GM12878 (cell line): ENCODE results near the gene PEX11B. TPM values are rescaled to one million over a fixed set of nuclear protein-coding genes. Genes with fewer than 3 reads are reported as not detected.

Experiments
- ATAC-seq: fragments of 200-7000 bp; cut with Tn5 transposase; 3 replicates; pipeline ENCODE4 v1.9.1; 2020; ENCODE audit warnings: mild to moderate bottlenecking, moderate library complexity
- BruUV-seq: library from RNA; stranded (reverse); fragments of 400-500 nt; replicated peaks from 2 replicates; lab custom pipeline; 2021; lab: Mats Ljungman, UMichigan
- CTCF ChIA-PET: fragments of 300-600 bp; sonication (Branson Sonifier 250); formaldehyde crosslinking; extraction: SDS; loops from one replicate; lab custom pipeline; 2021; ENCODE audit warnings: inconsistent platforms; lab: Yijun Ruan, JAX
- POLR2A ChIA-PET: fragments of 350-600 bp; formaldehyde crosslinking; extraction: SDS; loops from one replicate; lab custom pipeline; 2021; ENCODE audit warnings: inconsistent platforms; lab: Charles Lee
- RAD21 ChIA-PET: fragments of 300-600 bp; sonication (Branson Sonifier 250); formaldehyde crosslinking; loops from one replicate; lab custom pipeline; 2023; ENCODE audit warnings: antibody characterized with exemption; ENCODE audit not compliant: unreplicated experiment; lab: Charles Lee
- SMC1A ChIA-PET: fragments of 300-600 bp; sonication (Branson Sonifier 250); formaldehyde crosslinking; loops from one replicate; lab custom pipeline; 2023; ENCODE audit not compliant: unreplicated experiment, uncharacterized antibody; lab: Charles Lee
- DNase-seq: peaks from one replicate; pipeline ENCODE4 v3.0.0-alpha.2; 2011; ENCODE audit warnings: low read depth, low spot score
- FAIRE-seq: peaks from 3 replicates; lab custom pipeline; 2011; peaks lifted over from hg19 to GRCh38; lab: Jason Lieb, UNC
- H2AFZ ChIP-seq: 2 replicates; pipeline ENCODE4 v1.6.0; 2011; ENCODE audit warnings: low read depth, low read length, control low read depth; ENCODE audit not compliant: control insufficient read depth
- H3K27ac ChIP-seq: 2 replicates; pipeline ENCODE4 v1.5.1; 2011; ENCODE audit warnings: control low read depth; ENCODE audit not compliant: control insufficient read depth, insufficient read depth
- H3K27me3 ChIP-seq, 2 experiments: replicated peaks in 1 of 2; 2 replicates each; pipeline versions ENCODE4 v1.6.0 to v1.6.1; 2011; ENCODE audit warnings: low read length in 1 of 2; ENCODE audit not compliant: control insufficient read depth in 2 of 2, insufficient read depth in 2 of 2
- H3K36me3 ChIP-seq, 2 experiments: 2 replicates each; pipeline ENCODE4 v1.5.1; 2011; ENCODE audit warnings: low read length in 1 of 2; ENCODE audit not compliant: control insufficient read depth in 2 of 2, insufficient read depth in 2 of 2
- H3K4me1 ChIP-seq: 2 replicates; pipeline ENCODE4 v1.6.1; 2011; ENCODE audit warnings: mild to moderate bottlenecking, low read length, moderate library complexity, mixed read lengths; ENCODE audit not compliant: control insufficient read depth, insufficient read depth
- H3K4me2 ChIP-seq: 2 replicates; pipeline ENCODE4 v1.6.0; 2011; ENCODE audit warnings: control low read depth; ENCODE audit not compliant: control insufficient read depth, insufficient read depth
- H3K4me3 ChIP-seq: fragments of 200-600 bp; sonication (generic); 2 replicates; pipeline ENCODE4 v1.5.1; 2016
- H3K79me2 ChIP-seq: 2 replicates; pipeline ENCODE4 v1.6.0; 2011; ENCODE audit warnings: low read length; ENCODE audit not compliant: control insufficient read depth, insufficient read depth
- H3K9ac ChIP-seq: 2 replicates; pipeline ENCODE4 v1.8.0; 2011; ENCODE audit warnings: low read length, control low read depth, mixed read lengths; ENCODE audit not compliant: control insufficient read depth, insufficient read depth
- H3K9me3 ChIP-seq: replicated peaks from 3 replicates; pipeline ENCODE4 v1.5.1; 2011; ENCODE audit warnings: mild to moderate bottlenecking, low read length; ENCODE audit not compliant: control insufficient read depth, insufficient read depth
- H4K20me1 ChIP-seq: 2 replicates; pipeline ENCODE4 v1.6.0; 2011; ENCODE audit not compliant: control insufficient read depth, insufficient read depth
- LARP7 ChIP-seq: fragments of 450-650 bp; IDR thresholded peaks from 2 replicates; pipeline ENCODE4 v1.6.1; 2017; ENCODE audit warnings: mild to moderate bottlenecking
- NBN ChIP-seq: fragments of 450-650 bp; IDR thresholded peaks from 2 replicates; pipeline ENCODE4 v1.6.1; 2016
- PML ChIP-seq: IDR thresholded peaks from 2 replicates; pipeline ENCODE4 v1.6.1; 2012; ENCODE audit warnings: low read length, inconsistent platforms
- POLR2AphosphoS2 ChIP-seq: IDR thresholded peaks from 2 replicates; pipeline ENCODE4 v1.6.1; 2011; ENCODE audit warnings: low read depth, mild to moderate bottlenecking, low read length, improper control_type of control experiment, moderate library complexity
- PRDM15 ChIP-seq: fragments of 450-650 bp; formaldehyde crosslinking; IDR thresholded peaks from 2 replicates; pipeline ENCODE4 v1.4.0; 2020; ENCODE audit warnings: mild to moderate bottlenecking, moderate library complexity
- RB1 ChIP-seq: fragments of 450-650 bp; formaldehyde crosslinking; IDR thresholded peaks from 2 replicates; pipeline ENCODE4 v1.6.1; 2017; ENCODE audit warnings: mild to moderate bottlenecking, borderline replicate concordance
- RFX5 ChIP-seq: IDR thresholded peaks from 2 replicates; pipeline ENCODE4 v1.6.1; 2011; ENCODE audit warnings: low read depth, low read length, improper control_type of control experiment
- SREBF1 ChIP-seq: IDR thresholded peaks from 2 replicates; pipeline ENCODE4 v1.6.1; 2012; ENCODE audit warnings: mild to moderate bottlenecking, low read length
- SUZ12 ChIP-seq: fragments of 200-600 bp; sonication (generic); IDR thresholded peaks from one replicate; pipeline ENCODE4 v1.6.1; 2018; ENCODE audit warnings: antibody characterized with exemption, mild to moderate bottlenecking; ENCODE audit not compliant: unreplicated experiment
- WGBS: methylation state at CpG from one replicate; pipeline ENCODE4 v1.1.6; 2016; ENCODE audit warnings: low lambda C conversion rate; ENCODE audit not compliant: insufficient replicate concordance, insufficient coverage; ENCODE audit errors: missing lambda C conversion rate; 5-methylcytosine and 5-hydroxymethylcytosine counted together
- in situ Hi-C: fragments of 300-500 bp; cut with MboI; formaldehyde crosslinking; loops from 9 replicates; pipeline ENCODE4 v1.14.3; 2018; ENCODE audit warnings: mixed read lengths
- intact Hi-C: fragments of 100-400 bp; cut with micrococcal nuclease; formaldehyde crosslinking; loops from one replicate; pipeline ENCODE4 v1.14.2; 2022; ENCODE audit not compliant: unreplicated experiment
- polyA plus RNA-seq, 11 experiments: library from polyadenylated mRNA; depleted of rRNA in 4 of 11; unstranded in 6 of 11; stranded (reverse) in 5 of 11; fragments of >200 nt; fragmentation: Nextera tagmentation in 4 of 11; fragmentation: Illumina TruSeq in 1 of 11; extraction: Ambion mirVana in 4 of 11; extraction: Trizol in 1 of 11; gene quantifications; 1 replicate in 1 of 11; 2 replicates in 10 of 11; pipeline versions ENCODE4 v1.2.1 to v1.2.3, GENCODE V29; 2011 to 2016; ENCODE audit warnings: inconsistent platforms in 2 of 11, missing spikeins in 2 of 11, low read depth in 1 of 11
- total RNA-seq, 4 experiments: library from RNA; depleted of rRNA in 3 of 4; stranded (reverse); fragments of >200 nt in 3 of 4; fragmentation: Illumina TruSeq in 1 of 4; extraction: Trizol in 1 of 4; gene quantifications; 2 replicates each; pipeline versions ENCODE4 v1.2.1 to v1.2.3, GENCODE V29; 2013 to 2021
- TF ChIP-seq, protein P1 (sequence below): fragments of 450-650 bp; IDR thresholded peaks from 2 replicates; pipeline ENCODE4 v1.6.1; 2017; ENCODE audit warnings: borderline replicate concordance

Gene PEX11B
- total and polyA plus RNA-seq, 10 of the 15 experiments (the other 5 are each of a cell fraction or from before 2014, with no cell fraction given) = 24.9 to 129 (median 40.7) TPM

GRCh38 chr1:145863282-145864018 lies 55.1 kb downstream of the PEX11B start:
- intact Hi-C loops = no loop called here
- TF ChIP-seq RB1 (no peak), POLR2AphosphoS2 (no peak), RFX5 (no peak), PRDM15 (no peak), PML (no peak), NBN (no peak), LARP7 (no peak), SREBF1 (no peak), SUZ12 (no peak)
- TF ChIP-seq, protein P1, sequence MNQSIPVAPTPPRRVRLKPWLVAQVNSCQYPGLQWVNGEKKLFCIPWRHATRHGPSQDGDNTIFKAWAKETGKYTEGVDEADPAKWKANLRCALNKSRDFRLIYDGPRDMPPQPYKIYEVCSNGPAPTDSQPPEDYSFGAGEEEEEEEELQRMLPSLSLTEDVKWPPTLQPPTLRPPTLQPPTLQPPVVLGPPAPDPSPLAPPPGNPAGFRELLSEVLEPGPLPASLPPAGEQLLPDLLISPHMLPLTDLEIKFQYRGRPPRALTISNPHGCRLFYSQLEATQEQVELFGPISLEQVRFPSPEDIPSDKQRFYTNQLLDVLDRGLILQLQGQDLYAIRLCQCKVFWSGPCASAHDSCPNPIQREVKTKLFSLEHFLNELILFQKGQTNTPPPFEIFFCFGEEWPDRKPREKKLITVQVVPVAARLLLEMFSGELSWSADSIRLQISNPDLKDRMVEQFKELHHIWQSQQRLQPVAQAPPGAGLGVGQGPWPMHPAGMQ = no peak
- Histone ChIP-seq H3K9me3 (no peaks in the 10 kb centered on the region), H2AFZ (no peak overlapping the region), H3K4me3 (no peak overlapping the region), H3K9ac (no peak overlapping the region), H3K79me2 (no peaks in the 10 kb centered on the region), H3K27me3 (peaks cover 0 to 3% of the 10 kb centered on the region in 2 experiments; a peak in 1 of 4 replicates), H3K4me1 (no peaks in the 10 kb centered on the region), H3K36me3 (no peaks in the 10 kb centered on the region), H3K27ac (no peak overlapping the region), H3K4me2 (no peak overlapping the region), H4K20me1 (no peaks in the 10 kb centered on the region)
- ATAC-seq = no peak
- SMC1A ChIA-PET = interaction anchor here (1.0 to 1.2 kb wide), 3 partner anchors 18 to 69 kb away, joined by 3 to 4 read pairs (median 3); partner anchors contain the start of gene NUDT17
- CTCF ChIA-PET = interaction anchor here (1.1 to 2.3 kb wide), 3 partner anchors 18 to 63 kb away, joined by 3 to 6 read pairs (median 5); partner anchors contain the start of genes NUDT17 and RBM8A
- no TSS peak for BruUV-seq
- 59% methylated on average over 5 of the region's 5 CpGs for WGBS
- FAIRE-seq = no peak
- DNase-seq = no peak
- in situ Hi-C loops = no loop called here
- RAD21 ChIA-PET = no interaction called here
- POLR2A ChIA-PET = no interaction called here

Other genes with a start within 250 kb of the PEX11B start
Only the 7 nearest of the 15 such genes appear.
- 8.1 and 8.4 TPM in 2 replicates for gene PIAS3, start 59.6 kb downstream of the PEX11B start, total RNA-seq (2014; rRNA removed)
- 4.5 and 5.3 TPM in 2 replicates for gene PIAS3, start 59.6 kb downstream of the PEX11B start, total RNA-seq (2014; rRNA removed; fragmentation: Illumina TruSeq; extraction: Trizol)
- 9.7 and 10.1 TPM in 2 replicates for gene PIAS3, start 59.6 kb downstream of the PEX11B start, total RNA-seq (2021)
- gene PIAS3, start 59.6 kb downstream of the PEX11B start, polyA plus RNA-seq (2011; rRNA removed) = 7.0 and 11.1 TPM in 2 replicates
- gene PIAS3, start 59.6 kb downstream of the PEX11B start, polyA plus RNA-seq (2014; fragmentation: Illumina TruSeq; extraction: Trizol) = 11.8 and 14.9 TPM in 2 replicates
- gene PIAS3, start 59.6 kb downstream of the PEX11B start, polyA plus RNA-seq (2014; fragmentation: Nextera tagmentation; extraction: Ambion mirVana) = 1 to 10 TPM in 1 of 2 experiments, under 1 TPM in 1; 0.85 to 1.6 TPM
- 11.5 and 12.1 TPM in 2 replicates for gene PIAS3, start 59.6 kb downstream of the PEX11B start, polyA plus RNA-seq (2014; rRNA removed)
- gene PIAS3, start 59.6 kb downstream of the PEX11B start, polyA plus RNA-seq (2016; fragmentation: Nextera tagmentation; extraction: Ambion mirVana) = 10 to 100 TPM; 11.4 to 13.4 TPM
- gene ANKRD35, start 32.9 kb downstream of the PEX11B start, total RNA-seq (2014; rRNA removed) = not detected in 2 replicates
- gene ANKRD35, start 32.9 kb downstream of the PEX11B start, total RNA-seq (2014; rRNA removed; fragmentation: Illumina TruSeq; extraction: Trizol) = not detected in 2 replicates
- 0.08 TPM in 1 of 2 replicates, not detected in the other for gene ANKRD35, start 32.9 kb downstream of the PEX11B start, total RNA-seq (2021)
- gene ANKRD35, start 32.9 kb downstream of the PEX11B start, polyA plus RNA-seq (2011; rRNA removed) = 0.01 TPM in 1 of 2 replicates, not detected in the other
- not detected in 2 replicates for gene ANKRD35, start 32.9 kb downstream of the PEX11B start, polyA plus RNA-seq (2014; fragmentation: Illumina TruSeq; extraction: Trizol)
- gene ANKRD35, start 32.9 kb downstream of the PEX11B start, polyA plus RNA-seq (2014; fragmentation: Nextera tagmentation; extraction: Ambion mirVana) = not detected
- gene ANKRD35, start 32.9 kb downstream of the PEX11B start, polyA plus RNA-seq (2014; rRNA removed) = not detected in 2 replicates
- gene ANKRD35, start 32.9 kb downstream of the PEX11B start, polyA plus RNA-seq (2016; fragmentation: Nextera tagmentation; extraction: Ambion mirVana) = not detected
- 0.22 and 0.51 TPM in 2 replicates for gene ITGA10, start 8.7 kb downstream of the PEX11B start, total RNA-seq (2014; rRNA removed)
- gene ITGA10, start 8.7 kb downstream of the PEX11B start, total RNA-seq (2014; rRNA removed; fragmentation: Illumina TruSeq; extraction: Trizol) = 0.18 and 0.28 TPM in 2 replicates
- 0.49 and 0.53 TPM in 2 replicates for gene ITGA10, start 8.7 kb downstream of the PEX11B start, total RNA-seq (2021)
- gene ITGA10, start 8.7 kb downstream of the PEX11B start, polyA plus RNA-seq (2011; rRNA removed) = 0.30 and 0.46 TPM in 2 replicates
- gene ITGA10, start 8.7 kb downstream of the PEX11B start, polyA plus RNA-seq (2014; fragmentation: Illumina TruSeq; extraction: Trizol) = 0.16 and 0.43 TPM in 2 replicates
- gene ITGA10, start 8.7 kb downstream of the PEX11B start, polyA plus RNA-seq (2014; fragmentation: Nextera tagmentation; extraction: Ambion mirVana) = under 1 TPM; 0.02 to 0.16 TPM
- gene ITGA10, start 8.7 kb downstream of the PEX11B start, polyA plus RNA-seq (2014; rRNA removed) = 0.46 and 0.78 TPM in 2 replicates
- under 1 TPM; 0.36 to 0.39 TPM for gene ITGA10, start 8.7 kb downstream of the PEX11B start, polyA plus RNA-seq (2016; fragmentation: Nextera tagmentation; extraction: Ambion mirVana)
- 110 and 125 TPM in 2 replicates for gene RBM8A, start 8.8 kb upstream of the PEX11B start, total RNA-seq (2014; rRNA removed)
- 200 and 230 TPM in 2 replicates for gene RBM8A, start 8.8 kb upstream of the PEX11B start, total RNA-seq (2014; rRNA removed; fragmentation: Illumina TruSeq; extraction: Trizol)
- 176 and 180 TPM in 2 replicates for gene RBM8A, start 8.8 kb upstream of the PEX11B start, total RNA-seq (2021)
- gene RBM8A, start 8.8 kb upstream of the PEX11B start, polyA plus RNA-seq (2011; rRNA removed) = 235 and 289 TPM in 2 replicates
- gene RBM8A, start 8.8 kb upstream of the PEX11B start, polyA plus RNA-seq (2014; fragmentation: Illumina TruSeq; extraction: Trizol) = 191 and 262 TPM in 2 replicates
- 1,000 to 10,000 TPM in 1 of 2 experiments, 100 to 1,000 TPM in 1; 665 to 1,248 TPM for gene RBM8A, start 8.8 kb upstream of the PEX11B start, polyA plus RNA-seq (2014; fragmentation: Nextera tagmentation; extraction: Ambion mirVana)
- 178 and 198 TPM in 2 replicates for gene RBM8A, start 8.8 kb upstream of the PEX11B start, polyA plus RNA-seq (2014; rRNA removed)
- 100 to 1,000 TPM; 401 to 406 TPM for gene RBM8A, start 8.8 kb upstream of the PEX11B start, polyA plus RNA-seq (2016; fragmentation: Nextera tagmentation; extraction: Ambion mirVana)
- 16.7 and 19.7 TPM in 2 replicates for gene LIX1L, start 39.3 kb upstream of the PEX11B start, total RNA-seq (2014; rRNA removed)
- gene LIX1L, start 39.3 kb upstream of the PEX11B start, total RNA-seq (2014; rRNA removed; fragmentation: Illumina TruSeq; extraction: Trizol) = 13.9 and 15.2 TPM in 2 replicates
- 23.4 and 23.6 TPM in 2 replicates for gene LIX1L, start 39.3 kb upstream of the PEX11B start, total RNA-seq (2021)
- 48.2 and 53.1 TPM in 2 replicates for gene LIX1L, start 39.3 kb upstream of the PEX11B start, polyA plus RNA-seq (2011; rRNA removed)
- 18.4 and 20.0 TPM in 2 replicates for gene LIX1L, start 39.3 kb upstream of the PEX11B start, polyA plus RNA-seq (2014; fragmentation: Illumina TruSeq; extraction: Trizol)
- 10 to 100 TPM in 1 of 2 experiments, 1 to 10 TPM in 1; 5.5 to 12.2 TPM for gene LIX1L, start 39.3 kb upstream of the PEX11B start, polyA plus RNA-seq (2014; fragmentation: Nextera tagmentation; extraction: Ambion mirVana)
- 19.4 and 21.9 TPM in 2 replicates for gene LIX1L, start 39.3 kb upstream of the PEX11B start, polyA plus RNA-seq (2014; rRNA removed)
- gene LIX1L, start 39.3 kb upstream of the PEX11B start, polyA plus RNA-seq (2016; fragmentation: Nextera tagmentation; extraction: Ambion mirVana) = 10 to 100 TPM in 1 of 2 experiments, 1 to 10 TPM in 1; 9.9 to 10.3 TPM
- 1.7 and 2.7 TPM in 2 replicates for gene ANKRD34A, start 45.9 kb upstream of the PEX11B start, total RNA-seq (2014; rRNA removed)
- gene ANKRD34A, start 45.9 kb upstream of the PEX11B start, total RNA-seq (2014; rRNA removed; fragmentation: Illumina TruSeq; extraction: Trizol) = 0.72 and 0.97 TPM in 2 replicates
- 3.5 and 5.2 TPM in 2 replicates for gene ANKRD34A, start 45.9 kb upstream of the PEX11B start, total RNA-seq (2021)
- 1.6 and 1.8 TPM in 2 replicates for gene ANKRD34A, start 45.9 kb upstream of the PEX11B start, polyA plus RNA-seq (2011; rRNA removed)
- 1.0 and 1.8 TPM in 2 replicates for gene ANKRD34A, start 45.9 kb upstream of the PEX11B start, polyA plus RNA-seq (2014; fragmentation: Illumina TruSeq; extraction: Trizol)
- gene ANKRD34A, start 45.9 kb upstream of the PEX11B start, polyA plus RNA-seq (2014; fragmentation: Nextera tagmentation; extraction: Ambion mirVana) = under 1 TPM; 0.40 to 0.42 TPM
- 2.5 and 3.5 TPM in 2 replicates for gene ANKRD34A, start 45.9 kb upstream of the PEX11B start, polyA plus RNA-seq (2014; rRNA removed)
- gene ANKRD34A, start 45.9 kb upstream of the PEX11B start, polyA plus RNA-seq (2016; fragmentation: Nextera tagmentation; extraction: Ambion mirVana) = 1 to 10 TPM in 1 of 2 experiments, under 1 TPM in 1; 0.83 to 1.5 TPM
- gene POLR3GL, start 46.0 kb upstream of the PEX11B start, total RNA-seq (2014; rRNA removed) = 19.5 and 20.4 TPM in 2 replicates
- 33.2 and 35.1 TPM in 2 replicates for gene POLR3GL, start 46.0 kb upstream of the PEX11B start, total RNA-seq (2014; rRNA removed; fragmentation: Illumina TruSeq; extraction: Trizol)
- 17.3 and 18.4 TPM in 2 replicates for gene POLR3GL, start 46.0 kb upstream of the PEX11B start, total RNA-seq (2021)
- 21.8 and 29.7 TPM in 2 replicates for gene POLR3GL, start 46.0 kb upstream of the PEX11B start, polyA plus RNA-seq (2011; rRNA removed)
- gene POLR3GL, start 46.0 kb upstream of the PEX11B start, polyA plus RNA-seq (2014; fragmentation: Illumina TruSeq; extraction: Trizol) = 40.8 and 57.7 TPM in 2 replicates
- gene POLR3GL, start 46.0 kb upstream of the PEX11B start, polyA plus RNA-seq (2014; fragmentation: Nextera tagmentation; extraction: Ambion mirVana) = 10 to 100 TPM; 12.8 to 25.5 TPM
- gene POLR3GL, start 46.0 kb upstream of the PEX11B start, polyA plus RNA-seq (2014; rRNA removed) = 23.9 and 27.6 TPM in 2 replicates
- 10 to 100 TPM; 39.6 to 47.0 TPM for gene POLR3GL, start 46.0 kb upstream of the PEX11B start, polyA plus RNA-seq (2016; fragmentation: Nextera tagmentation; extraction: Ambion mirVana)